Right lobe of liver (tissue), 6 donors: ENCODE measurements around the gene LRRC8E. TPM values are rescaled to one million over a fixed set of nuclear protein-coding genes. Genes with fewer than 3 reads are reported as not detected.
"Not testable (repeated sequence)": the region's sequence is repeated elsewhere in the genome, so short reads cannot be mapped to it uniquely, and the experiment has no call there.

Experiments used
- ATAC-seq, 4 donors: fragments of 200-7000 bp; cut with Tn5 transposase; one replicate each; pipeline ENCODE4 v1.9.1; 2020; ENCODE audit warnings: mild to moderate bottlenecking in 4 of 4, moderate library complexity in 4 of 4
- DNase-seq, 3 donors: peaks; one replicate each; pipeline ENCODE4 v3.0.0-alpha.2; 2020
- H3K27ac ChIP-seq, 3 donors: fragments of 200-600 bp; one replicate each; pipeline ENCODE4 v1.8.0; 2022
- H3K27me3 ChIP-seq, 2 donors: fragments of 200-600 bp; one replicate each; pipeline ENCODE4 v1.8.0; 2022
- H3K36me3 ChIP-seq, 4 donors: fragments of 200-600 bp; sonication (generic) in 1 of 4; one replicate each; pipeline versions ENCODE4 v1.5.1 to v1.8.0; 2017 to 2022; ENCODE audit warnings: control low read depth in 1 of 4
- H3K4me1 ChIP-seq, 4 donors: fragments of 200-600 bp; sonication (generic) in 1 of 4; one replicate each; pipeline versions ENCODE4 v1.5.1 to v1.8.0; 2017 to 2022; ENCODE audit warnings: control low read depth in 1 of 4
- H3K4me3 ChIP-seq, 3 donors: fragments of 200-600 bp; one replicate each; pipeline ENCODE4 v1.8.0; 2022
- H3K9me3 ChIP-seq, 4 donors: fragments of 200-600 bp; sonication (generic) in 1 of 4; one replicate each; pipeline versions ENCODE4 v1.5.1 to v1.8.0; 2017 to 2022; ENCODE audit warnings: control low read depth in 1 of 4
- POLR2A ChIP-seq: fragments of 450-650 bp; IDR thresholded peaks from one replicate; pipeline ENCODE4 v1.6.1; 2017; ENCODE audit warnings: antibody characterized with exemption, mild to moderate bottlenecking
- WGBS: methylation state at CpG from one replicate; pipeline ENCODE4 v1.1.6; 2018; ENCODE audit warnings: low coverage, low lambda C conversion rate; ENCODE audit not compliant: insufficient coverage; ENCODE audit errors: missing lambda C conversion rate; 5-methylcytosine and 5-hydroxymethylcytosine counted together
- intact Hi-C, 2 donors: fragments of 100-400 bp; cut with DNase I; formaldehyde crosslinking; loops; one replicate each; pipeline versions ENCODE4 v1.11.2 to v1.14.1; 2022
- total RNA-seq, 6 experiments: library from RNA; depleted of rRNA in 2 of 6; stranded (reverse); fragments of >200 nt in 2 of 6; fragmentation: NEBNext Ultra II Directional in 3 of 6; extraction: Animal tissue kit (Norgen Biotek cat#: 25700) in 3 of 6; gene quantifications; one replicate each; pipeline versions ENCODE4 v1.1.0 to v1.2.4, GENCODE V29; 2016 to 2023
- TF ChIP-seq, protein P1 (sequence below), 4 donors: fragments of 200-600 bp in 3 of 4; fragments of 450-650 bp in 1 of 4; IDR thresholded peaks; one replicate each; pipeline versions ENCODE4 v1.5.1 to v1.8.0; 2016 to 2022; ENCODE audit warnings: antibody characterized with exemption in 4 of 4, mild to moderate bottlenecking in 2 of 4
- donor health status: DM: no; HTN: yes; CAD: no.
- donor health status: DM: no; HTN: no; CAD: no.
- donor health status: DM: no; HTN: no; CAD: no.
- donor health status: DM: no; HTN: yes; CAD: no.
- donor health status: DM: no; HTN: yes; CAD: no.

Gene LRRC8E
- total RNA-seq, 6 experiments from 2014 or later, result 1.5 to 9.6 (median 3.5) TPM

GRCh38 chr19:7888826-7889217, 512 bp downstream of the LRRC8E start:
- ATAC-seq (no peak), DNase-seq (no peak)
- Histone ChIP-seq H3K9me3 (no peaks in the 10 kb centered on the region), H3K4me1 (no peaks in the 10 kb centered on the region), H3K27me3 (no peaks in the 10 kb centered on the region), H3K36me3 (no peaks in the 10 kb centered on the region), H3K27ac (no peak overlapping the region), H3K4me3 (peak overlapping the region; percentile 45 to 50 (median 46))
- no CpG with 5 or more reads among the region's 8 CpGs for WGBS
- intact Hi-C loops, result no loop called here
- no peak for TF ChIP-seq POLR2A
- TF ChIP-seq, protein P1, sequence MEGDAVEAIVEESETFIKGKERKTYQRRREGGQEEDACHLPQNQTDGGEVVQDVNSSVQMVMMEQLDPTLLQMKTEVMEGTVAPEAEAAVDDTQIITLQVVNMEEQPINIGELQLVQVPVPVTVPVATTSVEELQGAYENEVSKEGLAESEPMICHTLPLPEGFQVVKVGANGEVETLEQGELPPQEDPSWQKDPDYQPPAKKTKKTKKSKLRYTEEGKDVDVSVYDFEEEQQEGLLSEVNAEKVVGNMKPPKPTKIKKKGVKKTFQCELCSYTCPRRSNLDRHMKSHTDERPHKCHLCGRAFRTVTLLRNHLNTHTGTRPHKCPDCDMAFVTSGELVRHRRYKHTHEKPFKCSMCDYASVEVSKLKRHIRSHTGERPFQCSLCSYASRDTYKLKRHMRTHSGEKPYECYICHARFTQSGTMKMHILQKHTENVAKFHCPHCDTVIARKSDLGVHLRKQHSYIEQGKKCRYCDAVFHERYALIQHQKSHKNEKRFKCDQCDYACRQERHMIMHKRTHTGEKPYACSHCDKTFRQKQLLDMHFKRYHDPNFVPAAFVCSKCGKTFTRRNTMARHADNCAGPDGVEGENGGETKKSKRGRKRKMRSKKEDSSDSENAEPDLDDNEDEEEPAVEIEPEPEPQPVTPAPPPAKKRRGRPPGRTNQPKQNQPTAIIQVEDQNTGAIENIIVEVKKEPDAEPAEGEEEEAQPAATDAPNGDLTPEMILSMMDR (IDR thresholded peaks at IDR 0.05), result no peak

- H3K27me3 ChIP-seq, ATAC-seq, DNase-seq, intact Hi-C loops, H3K36me3 ChIP-seq, H3K4me3 ChIP-seq, H3K27ac ChIP-seq, H3K9me3 ChIP-seq: not testable (repeated sequence)
- WGBS, result 83% methylated on average over 14 of the region's 18 CpGs
- peaks cover 0 to 14% (median 7%) of the 10 kb centered on the region in 4 donors for H3K4me1 ChIP-seq
Measured at GRCh38 chr19:7893362-7894101, 5.2 kb downstream of the LRRC8E start.

GRCh38 chr19:7894612-7895309, 6.5 kb downstream of the LRRC8E start:
- no peak overlapping the region for H3K4me3 ChIP-seq
- H3K36me3 ChIP-seq, result no peaks in the 10 kb centered on the region
- H3K9me3 ChIP-seq, result no peaks in the 10 kb centered on the region
- TF ChIP-seq, protein P1 (IDR thresholded peaks at IDR 0.05), result no peak
- no peak for TF ChIP-seq POLR2A
- ATAC-seq (no peak), DNase-seq (no peak)
- intact Hi-C loops, result no loop called here
- H3K27ac ChIP-seq, result no peak overlapping the region
- peaks cover 0 to 14% (median 7%) of the 10 kb centered on the region in 4 donors for H3K4me1 ChIP-seq
- 57% methylated on average over 7 of the region's 18 CpGs for WGBS
- H3K27me3 ChIP-seq, result no peaks in the 10 kb centered on the region

DNA sequence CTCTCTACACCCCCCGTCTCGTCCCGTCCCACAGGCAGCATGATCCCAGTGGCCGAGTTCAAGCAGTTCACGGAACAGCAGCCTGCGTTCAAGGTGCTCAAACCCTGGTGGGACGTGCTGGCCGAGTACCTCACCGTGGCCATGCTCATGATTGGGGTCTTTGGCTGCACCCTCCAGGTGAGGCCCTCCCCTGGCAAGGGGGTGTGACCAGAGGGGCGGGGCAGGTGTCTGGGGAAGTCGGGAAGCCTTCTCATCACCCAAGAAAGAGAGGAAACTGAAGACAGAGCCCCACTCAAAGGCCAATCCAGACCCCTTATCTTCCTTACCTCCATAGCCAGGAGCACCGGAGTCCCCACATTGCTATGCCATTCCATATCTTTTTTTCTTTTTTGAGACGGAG, 7.3 kb downstream of the LRRC8E start:
- intact Hi-C loops, result no loop called here
- no peaks in the 10 kb centered on the region for H3K36me3 ChIP-seq
- no peaks in the 10 kb centered on the region for H3K9me3 ChIP-seq
- H3K4me1 ChIP-seq, result peaks cover 0 to 14% (median 7%) of the 10 kb centered on the region in 4 donors
- DNase-seq (no peak), ATAC-seq (no peak)
- H3K4me3 ChIP-seq, result no peak overlapping the region
- no peak overlapping the region for H3K27ac ChIP-seq
- WGBS, result 82% methylated on average over 2 of the region's 13 CpGs
- no peaks in the 10 kb centered on the region for H3K27me3 ChIP-seq
- TF ChIP-seq POLR2A, result no peak
- TF ChIP-seq, protein P1 (IDR thresholded peaks at IDR 0.05), result no peak

DNA sequence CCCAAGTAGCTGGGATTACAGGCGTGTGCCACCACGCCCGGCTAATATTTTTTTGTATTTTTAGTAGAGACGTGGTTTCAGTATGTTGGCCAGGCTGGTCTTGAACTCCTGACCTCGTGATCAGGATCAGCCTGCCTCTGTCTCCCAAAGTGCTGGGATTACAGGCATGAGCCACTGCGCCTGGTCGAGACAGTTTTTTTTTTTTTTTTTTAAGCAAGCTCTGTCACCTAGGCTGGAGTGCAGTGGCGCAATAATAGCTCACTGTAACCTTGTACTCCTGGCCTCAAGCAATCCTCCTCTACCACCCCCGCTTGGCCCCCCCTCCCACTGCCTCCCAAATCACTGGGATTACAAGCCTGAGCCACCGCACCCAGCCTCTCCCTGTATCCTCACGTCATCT, 9.0 kb downstream of the LRRC8E start:
- TF ChIP-seq, protein P1 (IDR thresholded peaks at IDR 0.05), result no peak
- no peak for TF ChIP-seq POLR2A
- Histone ChIP-seq H3K4me3 (no peak overlapping the region), H3K36me3 (no peaks in the 10 kb centered on the region), H3K27me3 (no peaks in the 10 kb centered on the region), H3K9me3 (no peaks in the 10 kb centered on the region), H3K27ac (peak overlapping the region in 1 of 3 donors; percentile 49), H3K4me1 (peaks cover 0 to 15% (median 7%) of the 10 kb centered on the region in 4 donors)
- intact Hi-C loops, result no loop called here
- 19% methylated on average over 8 of the region's 11 CpGs for WGBS
- DNase-seq (peak; percentile 73 to 82 (median 76)), ATAC-seq (peak; percentile 79 to 90 (median 86))
